D721Med (cell line): Measurements from ENCODE around the gene OBP2B.

Experiments used
- DNase-seq: peaks from one replicate; pipeline ENCODE4 v3.0.0; 2011; ENCODE audit warnings: low spot score; ENCODE audit not compliant: insufficient read length
- FAIRE-seq: peaks from 2 replicates; lab custom pipeline; 2011; peaks lifted over from hg19 to GRCh38; lab: Jason Lieb, UNC
- TF ChIP-seq, protein P1 (sequence below): IDR thresholded peaks from 2 replicates; pipeline ENCODE4 v1.5.1; 2012; ENCODE audit warnings: mild to moderate bottlenecking, control low read depth; ENCODE audit not compliant: insufficient read depth; ENCODE audit errors: missing control alignments

OBP2B gene

GRCh38 chr9:133189826-133190225 is 19.2 kb downstream of the OBP2B start:
- no peak for DNase-seq
- no peak for FAIRE-seq
- TF ChIP-seq, protein P1, sequence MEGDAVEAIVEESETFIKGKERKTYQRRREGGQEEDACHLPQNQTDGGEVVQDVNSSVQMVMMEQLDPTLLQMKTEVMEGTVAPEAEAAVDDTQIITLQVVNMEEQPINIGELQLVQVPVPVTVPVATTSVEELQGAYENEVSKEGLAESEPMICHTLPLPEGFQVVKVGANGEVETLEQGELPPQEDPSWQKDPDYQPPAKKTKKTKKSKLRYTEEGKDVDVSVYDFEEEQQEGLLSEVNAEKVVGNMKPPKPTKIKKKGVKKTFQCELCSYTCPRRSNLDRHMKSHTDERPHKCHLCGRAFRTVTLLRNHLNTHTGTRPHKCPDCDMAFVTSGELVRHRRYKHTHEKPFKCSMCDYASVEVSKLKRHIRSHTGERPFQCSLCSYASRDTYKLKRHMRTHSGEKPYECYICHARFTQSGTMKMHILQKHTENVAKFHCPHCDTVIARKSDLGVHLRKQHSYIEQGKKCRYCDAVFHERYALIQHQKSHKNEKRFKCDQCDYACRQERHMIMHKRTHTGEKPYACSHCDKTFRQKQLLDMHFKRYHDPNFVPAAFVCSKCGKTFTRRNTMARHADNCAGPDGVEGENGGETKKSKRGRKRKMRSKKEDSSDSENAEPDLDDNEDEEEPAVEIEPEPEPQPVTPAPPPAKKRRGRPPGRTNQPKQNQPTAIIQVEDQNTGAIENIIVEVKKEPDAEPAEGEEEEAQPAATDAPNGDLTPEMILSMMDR, result no peak

DNA sequence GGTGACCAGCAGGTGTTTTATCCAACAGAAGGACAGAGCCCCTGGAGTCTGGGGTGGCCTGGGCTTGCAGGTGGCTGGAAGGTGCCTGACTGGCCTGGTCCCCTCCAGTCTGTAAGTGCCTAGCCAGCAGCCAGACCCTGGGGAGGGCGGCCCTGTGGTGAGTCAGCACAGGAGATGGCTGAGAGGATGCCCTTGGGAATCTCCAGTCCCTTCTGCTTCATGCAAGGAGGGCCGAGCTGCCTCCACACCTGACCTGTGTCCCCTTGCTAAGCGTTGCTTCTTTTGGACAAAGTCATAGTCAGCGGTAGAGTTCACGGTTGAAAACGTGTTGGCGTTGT is 20.2 kb downstream of the OBP2B start:
- FAIRE-seq (no peak), DNase-seq (no peak)
- TF ChIP-seq, protein P1, result no peak

DNA sequence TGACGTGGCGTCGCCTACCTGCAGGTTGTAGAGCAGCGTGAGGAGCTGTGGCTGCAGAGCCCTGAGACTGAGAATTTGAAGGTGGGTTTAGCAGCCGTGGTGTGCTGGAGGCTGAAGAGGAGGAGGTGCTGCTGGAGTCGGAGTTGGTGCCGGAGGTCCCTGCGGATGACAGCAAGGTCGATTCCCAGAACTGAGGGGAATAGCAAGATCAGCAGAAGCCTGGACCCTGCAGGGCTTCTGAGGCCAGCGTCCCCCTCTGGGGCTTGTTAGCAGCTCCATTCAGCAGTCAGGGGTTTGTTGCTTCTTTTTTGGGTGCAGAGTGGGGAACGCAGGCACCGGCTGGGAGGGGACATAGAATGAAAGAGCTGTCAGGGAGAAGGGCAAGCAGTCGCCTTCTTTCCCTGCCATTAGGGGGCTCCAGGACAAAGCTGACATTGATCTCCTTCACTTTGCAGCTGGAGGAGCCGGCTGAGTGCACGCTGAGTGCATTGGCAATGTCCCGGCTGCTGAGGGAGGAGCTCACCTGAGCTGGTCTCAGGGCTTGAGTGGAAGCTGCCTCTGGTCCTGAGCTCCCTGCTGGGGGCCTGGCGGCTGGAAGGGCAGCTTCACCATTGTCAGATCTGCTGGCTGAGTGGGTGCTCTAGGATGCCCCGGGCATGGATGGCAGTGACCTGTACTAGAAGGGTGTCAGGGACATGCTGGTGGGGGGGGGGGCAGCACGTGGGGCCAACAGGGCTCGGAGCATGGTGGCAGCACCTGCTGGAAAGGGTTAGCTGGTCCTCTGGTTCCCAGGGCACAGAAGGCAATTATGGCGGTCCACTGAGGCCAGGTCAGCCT is 20.8 kb downstream of the OBP2B start:
- DNase-seq (no peak), FAIRE-seq (no peak)
- TF ChIP-seq, protein P1, result peak; percentile 6

- DNase-seq (no peak), FAIRE-seq (no peak)
Measured at GRCh38 chr9:133187561-133188005, 21.5 kb downstream of the OBP2B start.

GRCh38 chr9:133186736-133187135 is 22.3 kb downstream of the OBP2B start:
- DNase-seq (no peak), FAIRE-seq (no peak)
- TF ChIP-seq, protein P1, result no peak

More at GRCh38 chr9:133187561-133188005, 21.5 kb downstream of the OBP2B start:
- TF ChIP-seq, protein P1, result no peak

DNA sequence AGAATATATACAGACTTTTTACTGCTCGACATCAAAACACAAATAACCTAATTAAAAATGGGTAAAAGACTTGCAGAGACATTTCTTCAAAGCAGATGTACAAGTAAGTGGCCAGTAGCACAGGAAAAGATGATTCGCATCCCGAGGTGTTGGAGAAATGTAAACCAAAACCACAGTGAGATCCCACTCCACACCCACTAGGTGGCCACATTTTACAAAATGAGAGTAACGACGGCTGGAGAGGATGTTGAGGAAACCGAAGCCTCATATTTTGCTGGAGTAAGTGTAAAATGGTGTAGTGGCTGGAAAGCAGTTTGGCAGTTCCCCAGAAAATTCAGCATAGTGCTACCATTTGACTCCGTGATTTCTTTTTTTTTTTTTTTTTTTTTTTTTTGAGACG is 24.1 kb downstream of the OBP2B start:
- DNase-seq (no peak), FAIRE-seq (no peak)
- TF ChIP-seq, protein P1, result peak; percentile 49

DNA sequence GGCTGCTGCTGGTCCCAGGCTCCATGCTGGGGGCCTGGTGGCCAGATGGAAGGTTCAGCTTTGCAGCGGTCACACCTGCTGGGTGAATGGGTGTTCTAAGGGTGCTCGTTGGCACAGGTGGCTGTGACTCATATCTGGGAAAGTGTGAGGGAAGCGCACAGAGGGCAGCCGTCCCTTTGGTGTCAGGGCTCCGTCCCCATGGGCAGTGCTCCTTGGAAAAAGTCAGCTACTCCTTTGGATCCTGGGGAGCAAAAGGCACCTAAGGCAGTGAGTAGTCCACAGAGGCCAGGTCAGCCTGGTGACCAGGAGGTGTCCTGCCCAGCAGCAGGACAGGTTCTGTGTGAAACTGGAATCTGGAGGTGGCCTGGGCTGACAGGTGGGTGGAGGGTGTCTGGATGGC is 26.9 kb downstream of the OBP2B start:
- FAIRE-seq (no peak), DNase-seq (no peak)
- TF ChIP-seq, protein P1, result no peak
